A549 (cell line): ENCODE results near the gene ETV3. TPM values are rescaled to one million over a fixed set of nuclear protein-coding genes. Genes with fewer than 3 reads are reported as not detected.

Experiments
- ATAC-seq, 2 experiments: fragments of 200-7000 bp in 1 of 2; fragments of >200 bp in 1 of 2; cut with Nextera tagmentation in 1 of 2; cut with Tn5 transposase in 1 of 2; 3 replicates each; pipeline versions ENCODE4 v1.8.0 to v1.9.1; 2018 to 2020; ENCODE audit warnings: mild to moderate bottlenecking in 1 of 2, moderate library complexity in 1 of 2
- CTCF ChIA-PET: fragments of 300-600 bp; sonication (Branson Sonifier 250); formaldehyde crosslinking; extraction: SDS; loops from one replicate; lab custom pipeline; 2021; ENCODE audit warnings: antibody characterized with exemption, inconsistent platforms; lab: Yijun Ruan, JAX
- POLR2A ChIA-PET: fragments of 350-600 bp; formaldehyde crosslinking; extraction: SDS; loops from one replicate; lab custom pipeline; 2021; ENCODE audit warnings: antibody characterized with exemption, inconsistent platforms; lab: Yijun Ruan, JAX
- DNase-seq, 2 experiments: peaks; one replicate each; pipeline versions ENCODE4 v3.0.0 to v3.0.0-alpha.2; 2011 to 2016; ENCODE audit warnings: low read depth in 1 of 2, low spot score in 1 of 2
- FAIRE-seq: peaks from 2 replicates; lab custom pipeline; 2011; peaks lifted over from hg19 to GRCh38; lab: Jason Lieb, UNC
- H3K27ac ChIP-seq, 2 experiments: fragments of >200 bp; sonication (Bioruptor Twin); formaldehyde crosslinking; 3 replicates each; pipeline ENCODE4 v1.5.1; 2016 to 2017
- H3K4me1 ChIP-seq: fragments of >200 bp; sonication (Bioruptor Twin); formaldehyde crosslinking; 3 replicates; pipeline ENCODE4 v1.6.1; 2016
- H3K4me2 ChIP-seq: fragments of >200 bp; sonication (Bioruptor Twin); formaldehyde crosslinking; 3 replicates; pipeline ENCODE4 v1.6.1; 2016
- H3K4me3 ChIP-seq: fragments of >200 bp; sonication (Bioruptor Twin); formaldehyde crosslinking; 3 replicates; pipeline ENCODE4 v1.5.1; 2016
- H3K9me3 ChIP-seq: fragments of >200 bp; sonication (Bioruptor Twin); formaldehyde crosslinking; 3 replicates; pipeline ENCODE4 v1.6.1; 2016
- BHLHE40 ChIP-seq: IDR thresholded peaks from 2 replicates; pipeline ENCODE4 v1.6.1; 2012; ENCODE audit warnings: low read depth, low read length, inconsistent platforms
- CBX8 ChIP-seq: fragments of 200-600 bp; sonication (generic); IDR thresholded peaks from 2 replicates; pipeline ENCODE4 v1.6.1; 2016
- CHD2 ChIP-seq: fragments of 150-350 bp; IDR thresholded peaks from 2 replicates; pipeline ENCODE4 v1.6.1; 2014; ENCODE audit warnings: low read length; ENCODE audit not compliant: partially characterized antibody
- FOSL2 ChIP-seq, 2 experiments: fragments of 450-650 bp in 1 of 2; fragments of >200 bp in 1 of 2; sonication (Bioruptor Twin) in 1 of 2; formaldehyde crosslinking; IDR thresholded peaks; 2 replicates each; pipeline versions ENCODE4 v1.5.0 to v1.6.1; 2016 to 2020; ENCODE audit warnings: mild to moderate bottlenecking in 1 of 2, moderate library complexity in 1 of 2
- FOXS1 ChIP-seq: fragments of 250-450 bp; sonication (Bioruptor Pico); IDR thresholded peaks from 2 replicates; pipeline ENCODE4 v1.5.0; 2020; ENCODE audit warnings: mild to moderate bottlenecking, moderate library complexity
- GATA3 ChIP-seq: IDR thresholded peaks from 2 replicates; pipeline ENCODE4 v1.6.1; 2012; ENCODE audit warnings: borderline replicate concordance
- HOXB5 ChIP-seq: fragments of 250-450 bp; sonication (Bioruptor Pico); IDR thresholded peaks from 2 replicates; pipeline ENCODE4 v1.5.0; 2020; ENCODE audit warnings: mild to moderate bottlenecking, moderate library complexity
- KDM5A ChIP-seq: fragments of 200-600 bp; sonication (generic); IDR thresholded peaks from 2 replicates; pipeline ENCODE4 v1.6.1; 2016; ENCODE audit warnings: antibody characterized with exemption, mild to moderate bottlenecking
- MAFK ChIP-seq: fragments of 450-650 bp; IDR thresholded peaks from 2 replicates; pipeline ENCODE4 v1.6.1; 2014; ENCODE audit not compliant: partially characterized antibody
- MYC ChIP-seq: IDR thresholded peaks from 2 replicates; pipeline ENCODE4 v1.6.1; 2012; ENCODE audit warnings: mild to moderate bottlenecking, inconsistent platforms, low read length, improper control_type of control experiment, borderline replicate concordance
- RCOR1 ChIP-seq: fragments of 150-350 bp; IDR thresholded peaks from 2 replicates; pipeline ENCODE4 v1.6.1; 2014; ENCODE audit warnings: antibody characterized with exemption, low read length, low read depth
- ZC3H11A ChIP-seq: fragments of 450-650 bp; IDR thresholded peaks from 2 replicates; pipeline ENCODE4 v1.6.1; 2014; ENCODE audit warnings: antibody characterized with exemption, mild to moderate bottlenecking
- ZFP36 ChIP-seq: fragments of 450-650 bp; IDR thresholded peaks from 2 replicates; pipeline ENCODE4 v1.6.1; 2014; ENCODE audit warnings: borderline replicate concordance; ENCODE audit not compliant: partially characterized antibody
- WGBS: methylation state at CpG from one replicate; pipeline ENCODE4 v1.1.6; 2017; ENCODE audit errors: missing lambda C conversion rate; 5-methylcytosine and 5-hydroxymethylcytosine counted together
- polyA plus RNA-seq, 4 experiments: library from polyadenylated mRNA; depleted of rRNA in 3 of 4; stranded (reverse); fragments of >200 nt; fragmentation: RNase III in 1 of 4; extraction: RNeasy Plus Mini Kit Qiagen cat#74134 plus additional on column Dnase treatment in 1 of 4; gene quantifications; 2 replicates in 3 of 4; 3 replicates in 1 of 4; pipeline ENCODE4 v1.2.3, GENCODE V29; 2011 to 2017
- TF ChIP-seq, protein P1 (sequence below): fragments of 200-600 bp; sonication (generic); IDR thresholded peaks from 2 replicates; pipeline ENCODE4 v1.6.1; 2016; ENCODE audit warnings: antibody characterized with exemption, mild to moderate bottlenecking, moderate library complexity
- TF ChIP-seq, protein P2 (sequence below): fragments of 250-450 bp; sonication (Bioruptor Pico); IDR thresholded peaks from 2 replicates; pipeline ENCODE4 v1.5.0; 2020; ENCODE audit warnings: low read depth, mild to moderate bottlenecking, moderate library complexity
- TF ChIP-seq, protein P3 (sequence below): IDR thresholded peaks from 2 replicates; pipeline ENCODE4 v1.6.1; 2012

Gene ETV3
- polyA plus RNA-seq, 2 of the 4 experiments (the other 2 are of a cell fraction) = 11.1 to 14.5 TPM

DNA sequence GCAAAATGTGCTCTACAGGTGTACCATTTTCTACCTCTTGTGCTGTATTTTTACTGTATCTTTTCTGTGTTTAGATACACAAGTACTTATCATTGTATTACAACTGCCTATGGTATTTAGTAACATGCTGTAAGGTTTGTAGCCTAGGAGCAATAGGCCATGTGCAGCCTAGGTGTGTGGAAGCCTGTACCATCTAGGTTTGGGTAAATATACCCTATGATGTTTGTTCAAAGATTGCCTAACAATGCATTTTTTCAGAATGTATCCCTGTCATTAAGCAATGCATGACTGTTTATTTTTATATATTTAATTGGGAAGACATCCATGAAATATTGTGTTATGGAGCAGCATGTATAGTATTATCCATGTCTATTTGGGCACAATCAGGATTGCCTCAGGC is 49.6 kb downstream of the ETV3 start:
- ATAC-seq (no peak), DNase-seq (no peak), FAIRE-seq (no peak)
- CTCF ChIA-PET = interaction anchor here (0.8 to 6.9 kb wide), 6 partner anchors 14 to 81 kb away, joined by 3 to 437 read pairs (median 48); partner anchors contain the start of gene ETV3L
- POLR2A ChIA-PET = no interaction called here
- H3K27ac ChIP-seq = no peak overlapping the region
- no peak overlapping the region for H3K4me2 ChIP-seq
- no peak overlapping the region for H3K4me3 ChIP-seq
- no peaks in the 10 kb centered on the region for H3K4me1 ChIP-seq
- no peak for TF ChIP-seq MAFK
- TF ChIP-seq, protein P1, sequence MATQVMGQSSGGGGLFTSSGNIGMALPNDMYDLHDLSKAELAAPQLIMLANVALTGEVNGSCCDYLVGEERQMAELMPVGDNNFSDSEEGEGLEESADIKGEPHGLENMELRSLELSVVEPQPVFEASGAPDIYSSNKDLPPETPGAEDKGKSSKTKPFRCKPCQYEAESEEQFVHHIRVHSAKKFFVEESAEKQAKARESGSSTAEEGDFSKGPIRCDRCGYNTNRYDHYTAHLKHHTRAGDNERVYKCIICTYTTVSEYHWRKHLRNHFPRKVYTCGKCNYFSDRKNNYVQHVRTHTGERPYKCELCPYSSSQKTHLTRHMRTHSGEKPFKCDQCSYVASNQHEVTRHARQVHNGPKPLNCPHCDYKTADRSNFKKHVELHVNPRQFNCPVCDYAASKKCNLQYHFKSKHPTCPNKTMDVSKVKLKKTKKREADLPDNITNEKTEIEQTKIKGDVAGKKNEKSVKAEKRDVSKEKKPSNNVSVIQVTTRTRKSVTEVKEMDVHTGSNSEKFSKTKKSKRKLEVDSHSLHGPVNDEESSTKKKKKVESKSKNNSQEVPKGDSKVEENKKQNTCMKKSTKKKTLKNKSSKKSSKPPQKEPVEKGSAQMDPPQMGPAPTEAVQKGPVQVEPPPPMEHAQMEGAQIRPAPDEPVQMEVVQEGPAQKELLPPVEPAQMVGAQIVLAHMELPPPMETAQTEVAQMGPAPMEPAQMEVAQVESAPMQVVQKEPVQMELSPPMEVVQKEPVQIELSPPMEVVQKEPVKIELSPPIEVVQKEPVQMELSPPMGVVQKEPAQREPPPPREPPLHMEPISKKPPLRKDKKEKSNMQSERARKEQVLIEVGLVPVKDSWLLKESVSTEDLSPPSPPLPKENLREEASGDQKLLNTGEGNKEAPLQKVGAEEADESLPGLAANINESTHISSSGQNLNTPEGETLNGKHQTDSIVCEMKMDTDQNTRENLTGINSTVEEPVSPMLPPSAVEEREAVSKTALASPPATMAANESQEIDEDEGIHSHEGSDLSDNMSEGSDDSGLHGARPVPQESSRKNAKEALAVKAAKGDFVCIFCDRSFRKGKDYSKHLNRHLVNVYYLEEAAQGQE = no peak
- no peaks in the 10 kb centered on the region for H3K9me3 ChIP-seq

DNA sequence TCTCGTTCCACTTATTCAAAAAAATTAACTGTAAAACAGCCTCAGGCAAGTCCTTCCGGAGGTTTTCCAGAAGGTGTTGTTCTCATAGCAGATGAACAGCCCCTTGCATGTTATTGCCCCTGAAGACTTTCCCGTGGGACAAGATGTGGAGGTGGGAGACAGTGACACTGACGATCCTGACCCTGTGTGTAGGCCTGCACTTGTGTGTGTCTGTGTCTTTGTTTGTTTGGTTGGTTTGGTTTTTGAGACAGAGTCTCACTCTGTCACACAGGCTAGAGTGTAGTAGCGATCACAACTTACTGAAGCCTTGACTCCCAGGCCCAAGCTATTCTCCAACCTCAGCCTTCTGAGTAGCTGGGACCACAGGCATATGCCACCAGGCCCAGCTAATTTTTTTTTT is 51.2 kb downstream of the ETV3 start:
- DNase-seq (no peak), FAIRE-seq (no peak), ATAC-seq (no peak)
- Histone ChIP-seq H3K4me2 (no peak overlapping the region), H3K4me3 (no peak overlapping the region), H3K9me3 (no peaks in the 10 kb centered on the region), H3K27ac (no peak overlapping the region), H3K4me1 (no peaks in the 10 kb centered on the region)
- TF ChIP-seq GATA3 (no peak), ZFP36 (no peak), BHLHE40 (no peak), MAFK (no peak), FOXS1 (no peak), RCOR1 (no peak), MYC (no peak), HOXB5 (CRISPR knock-in tag) (no peak), ZC3H11A (no peak)
- TF ChIP-seq, protein P2, sequence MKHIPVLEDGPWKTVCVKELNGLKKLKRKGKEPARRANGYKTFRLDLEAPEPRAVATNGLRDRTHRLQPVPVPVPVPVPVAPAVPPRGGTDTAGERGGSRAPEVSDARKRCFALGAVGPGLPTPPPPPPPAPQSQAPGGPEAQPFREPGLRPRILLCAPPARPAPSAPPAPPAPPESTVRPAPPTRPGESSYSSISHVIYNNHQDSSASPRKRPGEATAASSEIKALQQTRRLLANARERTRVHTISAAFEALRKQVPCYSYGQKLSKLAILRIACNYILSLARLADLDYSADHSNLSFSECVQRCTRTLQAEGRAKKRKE (CRISPR knock-in tag) = no peak
- ChIA-PET CTCF (interaction anchor here (0.9 to 6.9 kb wide), 4 partner anchors 16 to 67 kb away, joined by 3 to 437 read pairs (median 92); partner anchors contain the start of gene ETV3L), POLR2A (no interaction called here)
- WGBS = 74% methylated on average over 5 of the region's 5 CpGs

DNA sequence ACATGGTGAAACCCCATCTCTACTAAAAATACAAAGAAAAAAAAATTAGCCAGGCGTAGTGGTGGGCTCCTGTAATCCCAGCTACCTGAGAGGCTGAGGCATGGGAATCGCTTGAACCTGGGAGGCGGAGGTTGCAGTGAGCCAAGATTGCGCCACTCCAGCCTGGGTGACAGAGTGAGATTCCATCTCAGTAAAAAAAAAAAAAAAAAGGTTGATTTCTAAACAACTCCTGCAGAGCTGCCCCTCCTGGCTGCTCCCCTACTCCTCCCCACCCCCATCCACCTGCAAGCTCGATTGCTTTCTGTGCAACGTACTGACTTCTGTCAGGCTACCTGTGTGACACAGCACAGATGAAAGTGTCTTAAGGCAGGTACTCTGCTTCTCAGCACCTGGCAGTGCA is 51.9 kb downstream of the ETV3 start:
- FAIRE-seq (no peak), ATAC-seq (no peak), DNase-seq (no peak)
- TF ChIP-seq, protein P3, sequence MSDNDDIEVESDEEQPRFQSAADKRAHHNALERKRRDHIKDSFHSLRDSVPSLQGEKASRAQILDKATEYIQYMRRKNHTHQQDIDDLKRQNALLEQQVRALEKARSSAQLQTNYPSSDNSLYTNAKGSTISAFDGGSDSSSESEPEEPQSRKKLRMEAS = no peak
- no peak for TF ChIP-seq CBX8
- no peak for TF ChIP-seq KDM5A
- no peak for TF ChIP-seq CHD2
- no peak for TF ChIP-seq FOSL2 (IDR thresholded peaks at IDR 0.05)
- TF ChIP-seq FOSL2 (CRISPR knock-in tag; IDR thresholded peaks at IDR 0.05) = no peak
- H3K27ac ChIP-seq = no peak overlapping the region
- CTCF ChIA-PET = interaction anchor here (0.9 to 6.9 kb wide), 3 partner anchors 16 to 67 kb away, joined by 3 to 437 read pairs (median 104); partner anchors contain the start of gene ETV3L
- POLR2A ChIA-PET = no interaction called here
- 69% methylated on average over 6 of the region's 6 CpGs for WGBS
- no peak overlapping the region for H3K4me2 ChIP-seq
- no peaks in the 10 kb centered on the region for H3K9me3 ChIP-seq
- H3K4me3 ChIP-seq = no peak overlapping the region
- H3K4me1 ChIP-seq = no peaks in the 10 kb centered on the region
